OCI-LY7 (cell line): Measurements from ENCODE around the gene DMRT1.

ENCODE experiments used
- CTCF ChIP-seq: fragments of 200-600 bp; sonication (generic); conservative IDR thresholded peaks from 2 replicates; pipeline ENCODE4 v1.5.1; 2014; ENCODE audit warnings: mild to moderate bottlenecking, antibody characterized with exemption, low read length, moderate library complexity, mixed read lengths
- EZH2phosphoT487 ChIP-seq: fragments of 200-600 bp; sonication (generic); IDR thresholded peaks from 2 replicates; pipeline ENCODE4 v1.6.1; 2018; ENCODE audit warnings: low read depth, borderline replicate concordance, mild to moderate bottlenecking, mixed run types, antibody characterized with exemption, low read length, moderate library complexity, mixed read lengths

GRCh38 chr9:880725-881124, 39.2 kb downstream of the DMRT1 start:
- TF ChIP-seq CTCF (no peak), EZH2phosphoT487 (no peak)
